ENCODE results near the gene LARGE2. TPM values are rescaled to one million over a fixed set of nuclear protein-coding genes. Genes with fewer than 3 reads are reported as not detected.

LARGE2 gene
- total RNA-seq, 6 donors from 2014 or later, result 4.3 to 10.6 (median 7.1) TPM

- Histone ChIP-seq H3K4me1 (no peaks in the 10 kb centered on the region), H3K27ac (peak overlapping the region in 1 of 4 donors; percentile 9), H3K4me3 (no peak overlapping the region), H3K9me3 (no peaks in the 10 kb centered on the region), H3K36me3 (peaks cover 16 to 72% (median 31%) of the 10 kb centered on the region in 4 donors), H3K27me3 (no peaks in the 10 kb centered on the region)
- DNase-seq (peak in 1 of 2 donors; percentile 64), ATAC-seq (ENCODE audit: low FRiP score in 2 of 2) (peak; percentile 91 to 93)
- TF ChIP-seq EP300 (IDR thresholded peaks at IDR 0.05) (no peak), CTCF (IDR thresholded peaks at IDR 0.05) (peak; percentile 71 to 93 (median 86))
- 23% methylated on average over 8 to 9 of the region's 9 CpGs for WGBS, 2 donors
Observed at GRCh38 chr11:45964911-45965389, 42.5 kb downstream of the LARGE2 start.

GRCh38 chr11:45967506-45967905 lies 45.0 kb downstream of the LARGE2 start:
- H3K36me3 ChIP-seq, result peaks cover 19 to 74% (median 40%) of the 10 kb centered on the region in 4 donors
- DNase-seq (no peak), ATAC-seq (ENCODE audit: low FRiP score in 2 of 2) (no peak)
- H3K9me3 ChIP-seq, result no peaks in the 10 kb centered on the region
- H3K27ac ChIP-seq, result no peak overlapping the region
- H3K27me3 ChIP-seq, result no peaks in the 10 kb centered on the region
- H3K4me3 ChIP-seq, result no peak overlapping the region
- WGBS, 2 donors, result 88% methylated on average over 2 of the region's 2 CpGs
- TF ChIP-seq POLR2A (IDR thresholded peaks at IDR 0.05) (no peak), EP300 (IDR thresholded peaks at IDR 0.05) (no peak), POLR2AphosphoS5 (IDR thresholded peaks at IDR 0.05) (no peak), CTCF (IDR thresholded peaks at IDR 0.05) (no peak)
- no peaks in the 10 kb centered on the region for H3K4me1 ChIP-seq

- H3K4me1 ChIP-seq, result no peaks in the 10 kb centered on the region
- no peaks in the 10 kb centered on the region for H3K9me3 ChIP-seq
- H3K27me3 ChIP-seq, result no peaks in the 10 kb centered on the region
- no peak overlapping the region for H3K4me3 ChIP-seq
- ATAC-seq (ENCODE audit: low FRiP score in 2 of 2) (no peak), DNase-seq (no peak)
- no peak overlapping the region for H3K27ac ChIP-seq
- 89 to 95% methylated on average over 2 of the region's 2 CpGs for WGBS, 2 donors
- H3K36me3 ChIP-seq, result peaks cover 19 to 83% (median 40%) of the 10 kb centered on the region in 4 donors
- TF ChIP-seq POLR2A (IDR thresholded peaks at IDR 0.05) (no peak), POLR2AphosphoS5 (IDR thresholded peaks at IDR 0.05) (no peak), EP300 (IDR thresholded peaks at IDR 0.05) (no peak), CTCF (IDR thresholded peaks at IDR 0.05) (no peak)
Observed at GRCh38 chr11:45968901-45969300, 46.4 kb downstream of the LARGE2 start.

- Histone ChIP-seq H3K27me3 (no peaks in the 10 kb centered on the region), H3K9me3 (no peaks in the 10 kb centered on the region), H3K4me1 (no peaks in the 10 kb centered on the region), H3K27ac (no peak overlapping the region), H3K36me3 (peaks cover 7 to 80% (median 23%) of the 10 kb centered on the region in 4 donors), H3K4me3 (no peak overlapping the region)
- no peak for TF ChIP-seq POLR2AphosphoS5 (IDR thresholded peaks at IDR 0.05)
- no peak for TF ChIP-seq EP300 (IDR thresholded peaks at IDR 0.05)
- no peak for TF ChIP-seq POLR2A (IDR thresholded peaks at IDR 0.05)
- TF ChIP-seq CTCF (IDR thresholded peaks at IDR 0.05), result no peak
- no peak for ATAC-seq (ENCODE audit: low FRiP score in 2 of 2)
- WGBS, 2 donors, result 91% methylated on average over 4 of the region's 4 CpGs
- no peak for DNase-seq
Observed at GRCh38 chr11:45973601-45974000, 51.1 kb downstream of the LARGE2 start.

- ATAC-seq (ENCODE audit: low FRiP score in 2 of 2), result no peak
- H3K36me3 ChIP-seq, result peaks cover 2 to 80% (median 28%) of the 10 kb centered on the region in 4 donors
- no peaks in the 10 kb centered on the region for H3K27me3 ChIP-seq
- H3K9me3 ChIP-seq, result no peaks in the 10 kb centered on the region
- no peaks in the 10 kb centered on the region for H3K4me1 ChIP-seq
- H3K4me3 ChIP-seq, result no peak overlapping the region
- H3K27ac ChIP-seq, result no peak overlapping the region
- 100% methylated on average over 1 of the region's 1 CpG for WGBS, 2 donors
- DNase-seq, result no peak
- TF ChIP-seq EP300 (IDR thresholded peaks at IDR 0.05) (no peak), CTCF (IDR thresholded peaks at IDR 0.05) (no peak), POLR2A (IDR thresholded peaks at IDR 0.05) (no peak), POLR2AphosphoS5 (IDR thresholded peaks at IDR 0.05) (no peak)
Observed at GRCh38 chr11:45974806-45975205, 52.4 kb downstream of the LARGE2 start.
